Stimulated activated memory B cell treated with anti-CD40 and anti-IgM and Interleukin-4, amounts not matched to agents 10 μg/mL and 1 μg/mL and 100 μg/mL, for 72 hours (primary cell): ENCODE measurements around the gene ACMSD.
"Not testable (repeated sequence)": the region's sequence is repeated elsewhere in the genome, so short reads cannot be mapped to it uniquely, and the experiment has no call there.

ENCODE experiments used
- ATAC-seq: fragments of 150-1000 bp; cut with Tn5 transposase; 2 replicates; pipeline ENCODE4 v1.10.0; 2021
- H3K27ac Mint-ChIP-seq: one replicate; pipeline ENCODE4 v1.8.0; 2022; ENCODE audit warnings: mild to moderate bottlenecking, mixed read lengths
- H3K27me3 Mint-ChIP-seq: one replicate; pipeline ENCODE4 v1.8.0; 2022; ENCODE audit warnings: mixed read lengths
- H3K36me3 Mint-ChIP-seq: one replicate; pipeline ENCODE4 v1.8.0; 2022; ENCODE audit warnings: mixed read lengths
- H3K4me1 Mint-ChIP-seq: one replicate; pipeline ENCODE4 v1.8.0; 2022; ENCODE audit warnings: mixed read lengths
- H3K4me3 Mint-ChIP-seq: one replicate; pipeline ENCODE4 v1.8.0; 2022; ENCODE audit warnings: mild to moderate bottlenecking, moderate library complexity, mixed read lengths
- H3K9me3 Mint-ChIP-seq: one replicate; pipeline ENCODE4 v1.8.0; 2022; ENCODE audit warnings: mixed read lengths

ACMSD gene

DNA sequence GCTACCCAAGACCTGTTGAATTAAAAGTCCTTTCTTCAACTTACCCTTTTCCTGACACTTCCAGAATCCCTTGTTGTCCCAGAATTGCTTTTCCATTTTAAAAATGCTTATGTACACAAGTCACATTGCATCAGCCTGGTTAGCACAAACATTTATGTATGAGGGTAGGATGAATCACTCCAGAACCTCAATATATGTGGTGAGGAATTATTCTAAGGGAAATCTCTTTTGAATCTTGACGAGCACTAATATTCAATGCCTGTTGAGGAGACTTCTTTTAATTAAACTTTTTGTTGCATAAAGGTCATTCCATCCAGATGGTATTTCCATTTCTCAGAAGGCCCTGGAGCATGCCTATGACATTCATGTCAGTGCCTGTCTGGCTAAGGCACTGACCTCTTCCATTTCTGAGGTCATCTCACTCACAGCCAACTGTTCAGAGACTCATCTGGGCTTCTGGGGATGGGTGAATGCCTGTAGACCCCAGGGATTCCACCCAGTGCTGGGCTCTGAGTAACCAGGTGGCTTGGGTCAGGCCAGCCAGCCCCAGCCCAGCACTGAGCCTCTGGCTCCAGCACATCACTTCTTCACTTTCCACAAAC, 28.2 kb downstream of the ACMSD start:
- H3K27ac Mint-ChIP-seq: no peak overlapping the region
- peaks cover 11% of the 10 kb centered on the region for H3K36me3 Mint-ChIP-seq
- no peak overlapping the region for H3K4me3 Mint-ChIP-seq
- no peaks in the 10 kb centered on the region for H3K4me1 Mint-ChIP-seq
- ATAC-seq: no peak
- H3K27me3 Mint-ChIP-seq: no peaks in the 10 kb centered on the region
- H3K9me3 Mint-ChIP-seq: peaks cover 3% of the 10 kb centered on the region

DNA sequence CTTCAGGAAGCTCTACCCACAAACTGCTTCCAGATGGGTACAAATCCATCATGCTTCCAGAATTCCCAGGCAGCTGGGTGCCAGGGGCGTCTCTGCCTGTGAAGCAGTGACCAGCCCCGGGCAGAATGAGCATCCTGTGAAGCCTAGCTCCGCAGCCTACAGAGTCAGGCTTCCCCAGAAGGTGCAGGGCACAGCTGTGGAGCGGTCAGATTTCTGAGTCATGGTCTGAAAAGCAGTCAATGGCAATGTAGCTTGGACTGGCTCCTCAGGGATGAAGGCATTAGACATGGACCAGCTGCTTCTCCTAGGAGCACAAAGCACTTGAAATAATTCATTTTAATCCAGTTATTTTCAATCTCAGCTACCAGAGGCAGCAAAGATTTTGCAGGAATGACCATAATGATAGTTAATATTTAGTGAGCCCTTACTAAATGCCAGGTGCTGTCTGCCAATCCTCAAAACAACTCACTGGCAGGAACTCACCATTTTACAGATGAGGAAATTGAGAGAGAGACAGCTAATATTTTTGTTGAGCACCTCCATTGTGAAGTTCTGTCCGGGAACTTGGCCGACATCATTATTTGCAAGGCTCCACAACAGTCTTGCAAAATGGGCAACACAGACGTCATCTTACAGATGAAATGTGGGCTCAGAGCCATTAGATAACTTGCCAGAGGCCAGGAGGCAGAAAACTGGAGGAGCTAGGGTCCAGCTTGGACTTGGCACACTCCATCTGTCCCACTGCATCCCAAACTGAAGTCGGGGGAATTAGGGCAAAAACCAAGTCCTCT, 31.7 kb downstream of the ACMSD start:
- no peaks in the 10 kb centered on the region for H3K27me3 Mint-ChIP-seq
- H3K4me1 Mint-ChIP-seq: no peaks in the 10 kb centered on the region
- no peak overlapping the region for H3K27ac Mint-ChIP-seq
- H3K4me3 Mint-ChIP-seq: no peak overlapping the region
- H3K36me3 Mint-ChIP-seq: peaks cover 14% of the 10 kb centered on the region
- H3K9me3 Mint-ChIP-seq: peaks cover 4% of the 10 kb centered on the region
- no peak for ATAC-seq

DNA sequence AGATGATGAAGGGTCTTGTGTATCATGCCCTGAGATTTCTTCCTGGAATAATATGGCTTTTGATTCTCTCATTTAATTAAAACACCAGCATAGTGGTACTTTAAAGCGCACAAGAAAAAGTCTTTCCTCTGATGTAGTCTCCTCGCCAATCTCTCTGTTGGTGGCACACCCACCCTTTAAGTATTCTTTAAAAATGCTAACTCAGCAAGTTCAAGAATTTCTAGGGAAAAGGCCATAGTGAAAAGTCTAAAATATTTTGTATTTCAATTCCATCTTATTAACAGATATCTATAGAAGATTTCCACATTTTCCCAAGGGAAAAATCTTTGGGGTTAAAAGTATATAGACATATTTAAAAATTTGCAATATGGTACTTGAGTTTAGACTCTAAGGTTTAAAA, 34.7 kb downstream of the ACMSD start:
- Mint-ChIP-seq H3K9me3 (peaks cover 4% of the 10 kb centered on the region), H3K4me1 (no peaks in the 10 kb centered on the region), H3K27me3 (no peaks in the 10 kb centered on the region), H3K4me3 (no peak overlapping the region), H3K27ac (no peak overlapping the region), H3K36me3 (peaks cover 17% of the 10 kb centered on the region)
- no peak for ATAC-seq

DNA sequence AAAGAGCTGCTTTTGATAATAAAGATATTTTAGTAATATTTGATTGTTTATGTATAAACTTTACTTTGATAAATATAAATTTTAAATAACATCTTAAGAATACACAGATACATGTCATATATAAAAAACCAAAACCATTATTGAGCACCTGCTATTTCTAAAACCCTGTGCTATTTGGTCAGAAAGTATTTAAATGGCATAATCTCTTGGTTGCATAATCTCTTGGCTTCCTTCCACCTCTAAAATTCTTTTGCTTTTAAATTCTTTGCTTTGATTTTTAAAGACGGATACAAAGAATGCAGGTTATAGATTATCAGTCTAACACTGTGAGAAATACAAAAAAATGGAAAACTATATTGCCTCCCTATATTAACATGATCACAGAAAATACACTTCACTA, 36.9 kb downstream of the ACMSD start:
- Mint-ChIP-seq H3K4me1 (no peaks in the 10 kb centered on the region), H3K9me3 (peaks cover 12% of the 10 kb centered on the region), H3K36me3 (peaks cover 36% of the 10 kb centered on the region), H3K27me3 (no peaks in the 10 kb centered on the region), H3K27ac (no peak overlapping the region), H3K4me3 (no peak overlapping the region)
- no peak for ATAC-seq

DNA sequence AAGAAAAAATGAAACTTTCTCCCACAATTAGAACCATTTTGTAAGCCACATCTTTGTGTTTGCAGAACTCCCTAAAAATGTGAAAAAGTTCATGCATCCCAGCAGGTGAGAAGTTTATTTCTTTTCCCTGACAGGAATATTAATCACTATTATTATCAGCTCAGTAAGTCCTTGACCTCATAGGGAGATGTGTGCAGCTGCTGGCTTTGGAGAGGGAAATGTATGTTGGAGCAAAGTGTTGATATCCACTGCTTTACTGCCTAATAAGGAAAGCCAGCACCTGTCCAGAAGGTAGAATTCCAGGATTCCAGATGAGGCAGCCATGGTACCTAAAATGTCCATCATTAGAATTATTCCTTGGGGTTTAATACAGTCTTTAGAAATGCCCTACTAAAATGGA, 44.4 kb downstream of the ACMSD start:
- peaks cover 27% of the 10 kb centered on the region for H3K36me3 Mint-ChIP-seq
- H3K9me3 Mint-ChIP-seq: peaks cover 9% of the 10 kb centered on the region
- ATAC-seq: no peak
- H3K4me3 Mint-ChIP-seq: no peak overlapping the region
- no peaks in the 10 kb centered on the region for H3K27me3 Mint-ChIP-seq
- H3K4me1 Mint-ChIP-seq: no peaks in the 10 kb centered on the region
- H3K27ac Mint-ChIP-seq: no peak overlapping the region

DNA sequence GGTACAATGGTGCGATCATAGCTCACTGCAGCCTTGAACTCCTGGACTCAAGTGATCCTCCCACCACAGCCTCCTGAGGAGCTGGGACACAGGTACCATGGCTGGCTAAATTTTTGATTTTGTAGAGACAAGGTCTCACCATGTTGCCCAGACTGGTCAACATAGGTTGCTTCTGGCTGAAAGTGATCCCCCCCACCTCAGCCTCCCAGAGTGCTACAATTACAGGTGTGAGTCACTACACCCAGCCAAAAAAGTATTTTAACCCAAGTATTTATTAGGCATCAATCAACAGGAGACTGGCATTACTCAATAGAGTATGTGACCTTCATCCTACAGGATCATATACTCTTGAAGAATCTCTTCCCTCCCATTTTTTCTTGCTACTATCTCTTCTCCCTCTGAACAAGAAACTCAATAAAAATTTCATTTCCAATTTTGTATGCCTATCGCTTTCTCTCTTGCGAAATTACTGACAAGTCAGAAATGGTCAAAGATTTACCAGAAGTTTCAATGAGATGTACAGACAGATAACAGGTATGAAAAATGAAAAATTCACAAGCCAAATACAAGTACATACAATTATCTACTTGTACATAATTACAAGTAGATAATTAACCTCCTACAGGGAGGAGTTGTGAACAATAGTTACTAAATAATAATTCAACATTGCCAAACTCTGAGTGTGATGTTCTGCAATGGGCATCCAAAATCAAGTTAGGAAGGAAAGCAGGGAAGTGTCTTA, 45.3 kb downstream of the ACMSD start:
- Mint-ChIP-seq H3K27ac (no peak overlapping the region), H3K27me3 (no peaks in the 10 kb centered on the region), H3K4me3 (no peak overlapping the region), H3K9me3 (peaks cover 9% of the 10 kb centered on the region), H3K4me1 (no peaks in the 10 kb centered on the region), H3K36me3 (peaks cover 26% of the 10 kb centered on the region)
- no peak for ATAC-seq

DNA sequence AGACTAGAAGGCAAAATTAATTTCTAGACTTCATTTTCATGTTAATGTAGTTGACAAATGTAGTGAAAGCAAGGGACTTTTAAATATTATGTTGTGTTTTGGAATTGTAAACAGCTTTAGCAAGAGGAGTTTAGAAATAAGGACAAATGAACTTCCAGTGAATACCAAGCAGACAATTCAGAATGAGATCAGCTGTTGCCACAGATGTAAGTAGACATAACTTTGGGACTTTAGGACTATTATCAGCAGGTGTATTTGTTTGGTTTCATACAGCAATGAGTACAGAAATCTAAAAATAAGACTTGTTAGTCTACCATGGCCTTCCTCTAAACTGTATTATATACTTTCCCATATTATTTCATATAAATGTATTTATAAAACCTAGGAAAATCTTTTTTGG, 46.0 kb downstream of the ACMSD start:
- no peak overlapping the region for H3K27ac Mint-ChIP-seq
- no peaks in the 10 kb centered on the region for H3K27me3 Mint-ChIP-seq
- H3K36me3 Mint-ChIP-seq: peaks cover 19% of the 10 kb centered on the region
- H3K4me1 Mint-ChIP-seq: no peaks in the 10 kb centered on the region
- no peak for ATAC-seq
- H3K9me3 Mint-ChIP-seq: peaks cover 5% of the 10 kb centered on the region
- H3K4me3 Mint-ChIP-seq: no peak overlapping the region

DNA sequence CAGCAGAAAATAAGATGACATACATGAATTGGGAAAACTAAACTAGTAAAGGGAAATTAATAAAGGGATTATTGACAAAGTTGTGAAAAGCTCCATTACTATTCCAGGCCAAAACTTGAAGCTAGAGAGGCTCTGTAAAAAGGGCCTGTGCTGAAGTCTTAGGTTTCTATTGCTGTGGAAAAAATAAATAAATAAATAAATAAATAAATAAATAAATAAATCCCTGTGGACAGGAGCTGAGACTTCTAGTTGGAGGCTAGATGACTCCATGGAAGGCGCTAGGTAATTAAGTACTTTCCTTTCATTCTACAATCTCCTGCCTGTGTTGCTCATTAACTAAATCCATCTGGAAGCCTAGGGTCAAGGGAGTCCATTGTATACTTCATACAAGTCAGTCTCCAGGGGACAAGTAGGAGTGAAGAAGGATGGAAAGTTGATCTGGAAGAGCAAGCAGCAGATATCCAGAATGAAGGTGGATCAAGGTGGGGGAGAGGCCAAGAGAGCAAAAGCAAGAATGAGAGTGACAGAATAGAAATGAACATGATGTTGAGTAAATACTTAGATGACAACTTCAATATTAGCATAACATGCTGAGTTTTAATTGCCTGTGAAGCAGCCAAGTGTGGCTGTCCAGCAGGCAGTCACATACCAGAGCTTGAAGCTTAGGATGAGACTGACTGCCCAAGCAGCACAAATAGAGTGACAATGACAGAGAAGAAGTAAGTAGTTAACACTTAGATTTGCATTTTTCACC, 54.0 kb downstream of the ACMSD start:
- ATAC-seq: no peak
- H3K4me1 Mint-ChIP-seq: peaks cover 8% of the 10 kb centered on the region
- peaks cover 6% of the 10 kb centered on the region for H3K36me3 Mint-ChIP-seq
- no peak overlapping the region for H3K4me3 Mint-ChIP-seq
- no peaks in the 10 kb centered on the region for H3K27me3 Mint-ChIP-seq
- H3K27ac Mint-ChIP-seq: no peak overlapping the region
- H3K9me3 Mint-ChIP-seq: no peaks in the 10 kb centered on the region

DNA sequence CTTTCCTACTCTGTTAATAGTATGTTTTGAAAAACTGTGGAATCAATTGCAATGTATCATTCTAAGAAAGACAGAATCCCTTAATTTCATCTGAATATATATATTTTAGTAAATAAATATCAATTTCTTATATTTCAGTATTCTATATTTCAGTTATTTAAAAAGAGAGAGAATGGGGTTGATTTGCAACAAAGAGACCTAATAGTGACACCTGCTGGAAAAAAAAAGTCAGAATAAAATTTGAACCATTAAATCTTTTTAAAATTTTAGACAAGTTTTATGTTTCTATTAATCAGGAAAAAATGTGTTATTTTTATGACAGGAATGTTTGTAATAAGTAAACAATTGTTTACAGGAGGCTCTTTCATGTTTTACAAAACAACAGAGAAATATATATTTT, 59.5 kb downstream of the ACMSD start:
- H3K4me3 Mint-ChIP-seq: no peak overlapping the region
- H3K27me3 Mint-ChIP-seq: no peaks in the 10 kb centered on the region
- no peak overlapping the region for H3K27ac Mint-ChIP-seq
- H3K4me1 Mint-ChIP-seq: peaks cover 8% of the 10 kb centered on the region
- no peaks in the 10 kb centered on the region for H3K36me3 Mint-ChIP-seq
- no peak for ATAC-seq
- no peaks in the 10 kb centered on the region for H3K9me3 Mint-ChIP-seq

DNA sequence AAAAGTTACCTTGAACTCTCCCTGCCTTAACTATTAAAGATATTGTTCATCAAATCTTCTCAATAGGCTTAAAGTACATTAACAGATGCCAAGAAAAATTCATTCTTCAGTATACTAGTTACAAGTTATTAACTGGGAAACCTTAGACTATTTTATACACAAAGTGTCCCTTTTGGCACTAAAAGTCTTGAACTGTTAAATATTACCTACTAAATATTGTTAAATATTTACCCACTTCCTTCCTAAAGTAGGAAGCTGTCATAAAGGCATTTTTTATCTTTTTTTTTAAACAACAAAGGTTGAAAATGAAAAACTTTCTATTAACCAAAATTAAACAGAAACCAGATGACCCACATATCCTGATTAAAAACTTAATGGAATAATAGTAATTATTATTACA, 60.8 kb downstream of the ACMSD start:
- H3K4me3 Mint-ChIP-seq: no peak overlapping the region
- no peaks in the 10 kb centered on the region for H3K36me3 Mint-ChIP-seq
- H3K9me3 Mint-ChIP-seq: no peaks in the 10 kb centered on the region
- H3K27ac Mint-ChIP-seq: no peak overlapping the region
- H3K4me1 Mint-ChIP-seq: no peaks in the 10 kb centered on the region
- H3K27me3 Mint-ChIP-seq: no peaks in the 10 kb centered on the region
- ATAC-seq: no peak

DNA sequence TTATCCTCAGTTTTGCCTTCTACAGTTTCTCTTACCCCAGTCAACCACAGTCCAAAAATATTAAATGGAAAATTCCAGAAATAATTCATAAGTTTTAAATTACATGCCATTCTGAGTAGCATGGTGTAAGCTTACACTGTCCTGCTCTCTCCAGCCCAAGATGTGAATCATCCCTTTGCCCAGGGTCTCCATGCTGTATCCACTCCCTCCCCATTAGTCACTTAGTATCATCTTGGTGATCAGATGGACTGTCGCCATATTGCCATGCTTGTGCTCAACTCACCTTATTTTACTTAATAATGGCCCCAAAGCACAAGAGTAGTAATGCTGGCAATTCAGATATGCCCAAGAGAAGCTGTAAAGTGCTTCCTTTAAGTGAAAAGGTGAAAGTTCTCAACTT, 61.7 kb downstream of the ACMSD start:
- Mint-ChIP-seq H3K27me3 (no peaks in the 10 kb centered on the region), H3K27ac (no peak overlapping the region), H3K4me3 (no peak overlapping the region), H3K4me1 (no peaks in the 10 kb centered on the region), H3K9me3 (no peaks in the 10 kb centered on the region), H3K36me3 (no peaks in the 10 kb centered on the region)
- no peak for ATAC-seq

DNA sequence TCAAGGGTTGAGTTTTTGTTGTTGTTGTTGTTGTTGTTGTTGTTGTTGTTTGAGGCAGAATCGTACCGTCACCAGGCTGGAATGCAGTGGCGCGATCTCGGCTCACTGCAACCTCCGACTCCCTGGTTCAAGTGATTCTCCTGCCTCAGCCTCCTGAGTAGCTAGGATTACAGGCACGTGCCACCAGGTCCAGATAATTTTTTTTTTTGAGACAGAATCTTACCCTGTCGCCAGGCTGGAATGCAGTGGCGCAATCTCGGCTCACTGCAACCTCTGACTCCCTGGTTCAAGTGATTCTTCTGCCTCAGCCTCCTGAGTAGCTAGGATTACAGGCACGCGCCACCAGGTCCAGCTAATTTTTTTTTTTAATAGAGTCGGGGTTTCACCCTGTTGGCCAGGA, 65.3 kb downstream of the ACMSD start:
- H3K27me3 Mint-ChIP-seq, H3K9me3 Mint-ChIP-seq, H3K27ac Mint-ChIP-seq, ATAC-seq, H3K4me3 Mint-ChIP-seq, H3K4me1 Mint-ChIP-seq: not testable (repeated sequence)
- H3K36me3 Mint-ChIP-seq: peaks cover 10% of the 10 kb centered on the region

DNA sequence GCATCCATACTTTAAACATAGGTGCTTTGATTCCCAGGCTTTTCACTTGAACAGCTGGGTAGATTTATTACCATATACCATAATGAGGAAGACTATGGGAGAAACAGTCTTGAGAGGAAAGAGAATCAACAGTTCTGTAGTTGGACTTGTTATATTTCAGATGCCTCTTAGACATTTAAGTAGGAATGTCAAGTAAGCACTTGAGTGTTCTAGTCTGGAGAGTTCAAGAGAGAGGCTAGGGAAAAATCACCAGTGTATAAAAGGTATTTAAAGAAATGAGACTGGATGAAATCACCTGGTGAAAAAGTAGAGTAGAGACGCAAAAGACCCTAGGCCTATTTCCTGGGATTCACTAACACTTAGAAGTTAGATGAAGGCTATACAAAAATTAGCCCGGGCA, 66.8 kb downstream of the ACMSD start:
- Mint-ChIP-seq H3K27ac (no peak overlapping the region), H3K4me3 (no peak overlapping the region), H3K9me3 (no peaks in the 10 kb centered on the region), H3K36me3 (peaks cover 12% of the 10 kb centered on the region), H3K27me3 (no peaks in the 10 kb centered on the region), H3K4me1 (no peaks in the 10 kb centered on the region)
- ATAC-seq: no peak

DNA sequence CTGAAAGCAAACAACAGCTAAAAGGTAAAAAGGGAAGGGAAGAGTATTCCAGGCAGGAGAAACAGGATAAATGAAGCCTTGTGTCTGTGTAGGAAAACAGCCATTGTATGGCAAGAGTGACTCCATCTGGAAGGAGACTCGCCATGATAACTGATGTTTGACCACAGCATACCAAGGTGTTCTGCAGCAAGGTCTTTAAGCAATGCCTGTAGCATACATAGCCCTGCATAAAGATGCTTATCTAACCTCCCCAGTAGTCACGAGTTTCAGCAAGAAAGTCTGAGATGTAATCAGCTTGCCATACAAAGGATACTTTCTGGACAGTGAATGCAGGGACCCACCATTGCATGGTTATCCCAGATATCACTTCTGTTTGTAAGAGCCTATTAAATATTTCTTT, 68.3 kb downstream of the ACMSD start:
- Mint-ChIP-seq H3K9me3 (no peaks in the 10 kb centered on the region), H3K27me3 (no peaks in the 10 kb centered on the region), H3K36me3 (peaks cover 12% of the 10 kb centered on the region), H3K4me1 (no peaks in the 10 kb centered on the region), H3K27ac (no peak overlapping the region), H3K4me3 (no peak overlapping the region)
- ATAC-seq: no peak

DNA sequence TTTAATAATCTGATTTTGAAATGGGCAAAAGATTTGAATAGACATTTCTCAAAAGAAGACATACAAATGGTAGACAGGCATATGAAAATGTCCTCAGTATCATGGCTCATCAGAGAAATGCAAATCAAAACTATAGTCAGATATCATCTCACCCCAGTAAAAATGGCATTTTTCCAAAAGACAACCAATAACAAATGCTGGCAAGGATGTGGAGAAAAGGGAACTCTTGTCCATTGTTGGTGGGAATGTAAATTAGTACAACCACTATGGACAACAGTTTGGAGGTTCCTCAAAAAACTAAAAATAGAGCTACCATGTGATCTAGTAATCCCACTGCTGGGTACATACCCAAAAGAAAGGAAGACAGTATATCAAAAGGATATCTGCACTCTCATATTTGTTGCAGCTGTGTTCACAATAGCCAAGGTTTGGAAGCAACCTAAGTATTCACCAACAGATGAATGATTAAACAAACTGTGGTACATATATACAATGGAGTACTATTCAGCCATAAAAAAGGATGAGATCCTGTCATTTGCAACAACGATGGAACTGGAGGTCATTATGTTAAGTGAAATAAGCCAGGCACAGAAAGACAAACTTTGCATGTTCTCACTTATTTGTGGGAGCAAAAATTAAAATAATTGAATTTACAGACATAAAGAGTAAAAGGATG, 69.2 kb downstream of the ACMSD start:
- not testable (repeated sequence) for H3K4me1 Mint-ChIP-seq, H3K9me3 Mint-ChIP-seq

More for the DNA sequence above, 69.2 kb downstream of the ACMSD start:
- not testable (repeated sequence) for H3K27ac Mint-ChIP-seq, H3K4me3 Mint-ChIP-seq, ATAC-seq, H3K27me3 Mint-ChIP-seq
- peaks cover 12% of the 10 kb centered on the region for H3K36me3 Mint-ChIP-seq
